HPDE6-E6E7 (cell line): ENCODE measurements around the gene SLBP.
"Not testable (repeated sequence)": the region's sequence is repeated elsewhere in the genome, so short reads cannot be mapped to it uniquely, and the experiment has no call there.

Experiments
- DNase-seq: peaks from one replicate; pipeline ENCODE4 v3.0.0; 2011; ENCODE audit warnings: missing footprints; ENCODE audit errors: extremely low spot score

The SLBP gene

GRCh38 chr4:1711571-1712215, 426 bp downstream of the SLBP start:
- no peak for DNase-seq

- no peak for DNase-seq
These were observed 1.0 kb downstream of the SLBP start for GRCh38 chr4:1711055-1711570.

- no peak for DNase-seq
These were observed 3.5 kb downstream of the SLBP start for GRCh38 chr4:1708581-1708980.

- DNase-seq = no peak
These were observed 5.8 kb downstream of the SLBP start for GRCh38 chr4:1706358-1706757.

GRCh38 chr4:1705732-1706131, 6.4 kb downstream of the SLBP start:
- DNase-seq = no peak

GRCh38 chr4:1703867-1704266, 8.3 kb downstream of the SLBP start:
- no peak for DNase-seq

- DNase-seq = not testable (repeated sequence)
These were observed 10.4 kb downstream of the SLBP start for GRCh38 chr4:1701671-1702070.

GRCh38 chr4:1695913-1696312, 16.2 kb downstream of the SLBP start:
- no peak for DNase-seq

GRCh38 chr4:1693131-1693896, 18.8 kb downstream of the SLBP start:
- peak; percentile 58 for DNase-seq

- no peak for DNase-seq
These were observed 20.3 kb downstream of the SLBP start for GRCh38 chr4:1691737-1692373.

GRCh38 chr4:1690698-1691097, 21.4 kb downstream of the SLBP start:
- DNase-seq = no peak

GRCh38 chr4:1686440-1687036, 25.6 kb downstream of the SLBP start:
- no peak for DNase-seq

GRCh38 chr4:1685235-1686150, 26.6 kb downstream of the SLBP start:
- DNase-seq = no peak

GRCh38 chr4:1684506-1685234, 27.4 kb downstream of the SLBP start:
- DNase-seq = no peak

GRCh38 chr4:1683736-1684505, 28.2 kb downstream of the SLBP start, which contains the start of gene FAM53A:
Gene FAM53A, minus strand, starts transcription at chr4:1684313. Its CDS starts 15,572 bp downstream, at chr4:1668741.
- DNase-seq = peak; percentile 64

- peak; percentile 25 for DNase-seq
These were observed 28.8 kb downstream of the SLBP start for GRCh38 chr4:1683261-1683735.

- no peak for DNase-seq
These were observed 29.3 kb downstream of the SLBP start for GRCh38 chr4:1682860-1683259.

- DNase-seq = no peak
These were observed 33.9 kb downstream of the SLBP start for GRCh38 chr4:1678244-1678643.
